ENCODE measurements around the gene NSUN7.
"Not testable (repeated sequence)": the region's sequence is repeated elsewhere in the genome, so short reads cannot be mapped to it uniquely, and the experiment has no call there.

Gene NSUN7

DNA sequence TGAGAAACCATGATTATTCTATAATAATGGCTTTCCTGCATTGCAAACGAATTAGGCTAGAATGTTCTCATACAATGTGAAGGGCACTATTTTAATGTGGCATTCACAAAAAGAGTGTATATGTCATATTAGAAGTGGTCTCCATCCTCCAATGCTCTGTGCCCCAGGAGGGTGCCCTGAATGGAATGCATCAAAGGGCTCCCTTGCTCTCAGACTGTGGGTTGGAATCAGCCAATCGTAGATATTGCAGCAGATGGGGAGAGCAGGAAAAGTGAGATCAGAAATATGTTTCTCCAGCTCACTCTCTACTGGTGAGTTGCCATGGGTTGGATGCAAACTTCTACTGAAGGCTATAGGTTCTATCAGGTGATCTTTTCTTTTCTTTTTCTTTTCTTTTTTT lies 11.9 kb upstream of the NSUN7 start:
- DNase-seq = no peak

DNA sequence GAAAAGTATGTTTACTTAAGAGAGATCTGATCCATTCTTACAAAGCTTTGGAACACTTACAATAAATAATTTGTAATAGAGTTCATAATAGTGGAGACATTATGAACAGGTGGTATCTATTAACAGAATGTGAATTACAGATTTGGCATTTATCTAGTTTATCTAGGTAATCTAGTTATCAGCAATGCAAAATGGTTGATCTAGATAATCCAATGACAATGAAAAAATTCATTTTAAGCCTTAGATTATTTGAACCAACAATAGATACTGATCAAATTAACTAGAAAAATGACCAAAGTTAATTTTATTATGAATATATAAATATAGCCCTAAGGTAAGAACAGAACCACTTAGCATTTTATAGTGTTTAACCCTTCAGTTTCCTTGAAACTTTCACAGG lies 10.4 kb upstream of the NSUN7 start:
- DNase-seq = no peak

DNA sequence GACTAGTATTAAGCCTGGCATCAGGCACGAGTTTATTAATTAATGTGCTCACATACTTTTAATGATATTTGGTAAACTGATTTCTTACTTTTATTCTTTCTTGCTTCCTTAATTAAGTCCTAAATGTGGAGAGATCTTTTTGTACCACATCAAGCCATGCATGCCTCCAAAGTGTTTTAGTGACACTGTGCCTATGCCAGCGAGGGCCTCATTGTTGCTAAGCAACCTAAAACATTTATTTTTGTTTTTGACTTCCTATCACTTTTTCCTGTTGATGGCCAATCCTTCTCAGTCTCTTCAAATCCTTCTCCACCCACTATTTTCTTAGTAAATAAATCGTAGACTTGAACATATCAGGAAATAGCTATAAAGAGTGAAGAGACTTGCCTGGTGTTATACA lies 5.5 kb upstream of the NSUN7 start:
- DNase-seq = no peak

DNA sequence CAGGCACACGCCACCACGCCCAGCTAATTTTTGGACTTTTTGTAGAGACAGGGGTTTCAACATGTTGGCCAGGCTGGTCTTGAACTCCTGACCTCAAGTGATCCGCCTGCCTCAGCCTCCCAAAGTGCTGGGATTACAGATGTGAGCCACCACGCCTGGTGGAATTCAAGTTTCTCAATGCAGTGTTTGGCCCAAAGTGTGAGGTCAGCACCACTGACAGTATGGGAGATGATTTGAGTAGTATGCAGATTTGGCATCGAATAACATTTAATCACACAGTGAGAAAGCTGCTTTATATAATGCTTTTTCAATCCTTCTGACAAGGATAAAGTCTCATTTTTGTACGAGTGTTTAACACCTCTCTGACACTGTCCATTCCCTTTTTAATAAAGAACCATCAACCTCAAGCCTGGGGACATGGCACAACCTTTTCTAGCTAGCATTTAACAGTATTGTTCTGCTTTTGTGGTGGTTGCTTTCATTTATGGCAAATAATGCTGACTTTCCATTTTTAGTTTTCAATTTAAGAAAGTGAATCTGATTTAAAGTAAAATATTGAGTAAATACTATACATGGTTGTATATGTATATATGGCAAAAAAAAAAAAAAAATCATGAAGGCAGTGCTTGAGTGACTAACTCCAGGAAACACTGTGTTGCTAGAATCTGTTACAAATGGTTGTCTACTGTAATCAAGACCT lies 4.3 kb upstream of the NSUN7 start:
- DNase-seq = no peak

DNA sequence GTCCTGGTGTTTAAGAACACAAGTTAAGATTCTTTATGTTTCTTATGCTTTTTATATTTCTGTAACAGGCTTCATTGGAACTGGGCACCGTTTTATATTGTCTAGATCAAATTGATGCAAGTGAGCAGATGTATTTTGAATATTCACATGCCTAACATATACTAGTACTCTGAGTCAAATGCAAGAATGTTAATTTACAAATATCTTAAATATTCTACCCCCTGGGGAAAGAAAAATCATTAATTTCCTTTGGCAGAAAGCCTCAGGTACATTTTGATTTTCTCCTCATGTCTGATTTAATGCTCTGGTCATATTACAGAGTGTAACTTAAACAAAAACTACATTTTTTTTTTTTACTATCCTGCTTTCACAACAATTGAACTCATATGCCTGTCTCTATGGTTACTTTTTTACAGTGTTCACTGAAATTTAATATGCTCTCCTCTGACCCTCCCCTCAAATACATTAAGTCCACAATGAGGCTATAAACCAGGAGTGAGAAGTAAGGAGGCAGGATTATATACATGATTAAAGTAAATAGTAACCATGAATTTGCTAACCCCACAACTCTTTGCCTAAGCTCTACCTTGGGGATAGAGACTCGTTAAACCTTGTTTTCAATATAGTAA lies 2.4 kb upstream of the NSUN7 start:
- DNase-seq = no peak

DNA sequence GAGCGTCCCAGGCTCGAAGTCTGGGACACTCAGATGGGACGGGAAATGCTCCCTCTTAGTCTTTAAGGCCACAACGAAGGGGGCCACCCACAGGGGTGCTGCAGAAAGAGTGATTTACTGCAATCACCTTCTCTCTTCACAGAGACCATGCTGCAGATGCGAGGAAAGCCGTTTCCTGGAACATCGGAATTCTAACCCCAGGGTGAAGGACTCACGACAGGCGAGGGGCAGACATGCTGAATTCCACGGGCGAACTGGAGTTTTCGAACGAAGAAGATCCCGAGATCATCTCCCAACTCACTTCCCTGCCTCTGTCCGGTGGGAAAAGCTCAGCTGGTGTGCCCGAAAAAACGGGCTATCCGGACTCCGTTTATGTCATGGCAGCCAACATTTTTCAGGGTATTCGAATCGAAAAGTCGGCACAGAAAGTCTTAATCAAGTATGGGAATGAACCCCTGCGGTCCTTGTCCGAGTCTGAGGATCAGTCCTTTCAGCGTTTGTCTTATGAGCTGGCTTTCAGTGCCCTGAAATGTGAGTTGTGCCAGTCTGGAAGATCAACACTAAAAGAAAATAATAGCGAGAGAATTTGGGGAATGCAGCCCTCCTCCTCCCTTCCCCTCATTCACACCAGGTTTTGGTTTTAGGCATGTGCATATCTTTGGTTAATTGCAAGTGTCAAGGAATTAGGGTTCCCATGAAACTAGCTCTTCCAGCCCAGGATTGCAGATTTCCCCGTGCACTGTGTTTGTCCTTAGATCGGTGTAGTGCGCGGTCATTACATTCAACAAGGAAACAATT lies 905 bp downstream of the NSUN7 start:
- no peak for DNase-seq

DNA sequence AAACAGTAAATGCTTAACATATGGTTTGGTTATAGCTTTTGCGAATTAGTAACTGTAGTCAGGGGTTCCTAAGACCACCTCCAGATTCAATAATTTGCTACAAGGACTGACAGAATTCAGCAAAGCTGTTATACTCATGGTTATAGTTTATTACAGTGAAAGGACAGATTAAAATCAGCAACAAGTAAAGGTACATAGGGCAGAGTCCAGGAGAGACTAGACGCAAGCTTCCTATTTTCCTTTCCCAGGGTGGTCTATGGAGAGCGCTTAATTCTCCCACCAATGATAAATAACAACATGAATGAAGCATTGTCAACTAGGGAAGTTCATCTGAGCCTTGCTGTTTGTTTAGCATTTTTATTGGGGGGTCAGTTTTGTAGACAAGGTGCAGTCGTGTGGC lies 5.9 kb downstream of the NSUN7 start:
- no peak for DNase-seq

DNA sequence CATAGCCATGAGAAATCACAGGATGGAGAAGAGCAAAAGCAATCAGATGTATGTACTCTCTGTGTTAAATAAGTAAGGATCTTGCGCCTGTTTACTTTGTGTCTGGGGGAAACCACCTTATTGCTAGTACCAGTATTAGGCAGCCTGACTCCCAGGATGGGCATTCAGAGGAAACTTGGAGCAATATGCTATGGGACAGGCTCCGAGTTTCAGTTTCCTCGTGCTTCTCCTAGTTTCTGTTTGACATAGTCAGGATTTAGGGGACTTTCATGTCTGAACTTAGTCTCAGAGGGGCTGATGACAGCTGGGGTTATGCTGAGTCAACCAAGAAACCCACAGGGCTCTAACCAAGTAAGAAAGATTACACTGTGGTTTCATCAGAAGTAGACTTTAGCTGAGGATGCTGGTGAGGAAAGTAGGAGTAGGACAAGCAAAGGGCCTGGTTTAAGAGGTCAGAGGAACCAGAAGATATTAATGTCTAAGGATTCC lies 13.5 kb downstream of the NSUN7 start:
- no peak for DNase-seq

DNA sequence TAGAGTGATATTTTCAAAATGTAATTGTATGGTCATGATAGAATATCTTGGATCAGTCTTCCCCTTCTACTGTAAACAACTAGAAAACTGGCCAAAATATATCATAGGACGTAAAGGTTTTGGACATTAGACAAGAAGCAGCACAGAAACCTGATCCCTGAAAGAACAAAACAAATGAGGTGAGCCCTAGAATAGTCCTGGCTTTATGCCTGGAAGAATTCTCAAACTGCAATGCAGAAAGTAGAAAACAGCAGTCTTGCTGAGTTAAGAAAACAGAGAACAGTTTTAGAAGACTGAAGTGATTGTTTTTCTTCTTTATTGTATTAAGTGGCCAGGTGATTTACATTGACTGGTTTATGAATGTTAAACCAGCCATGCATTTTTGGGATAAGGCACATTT lies 19.5 kb downstream of the NSUN7 start:
- no peak for DNase-seq

DNA sequence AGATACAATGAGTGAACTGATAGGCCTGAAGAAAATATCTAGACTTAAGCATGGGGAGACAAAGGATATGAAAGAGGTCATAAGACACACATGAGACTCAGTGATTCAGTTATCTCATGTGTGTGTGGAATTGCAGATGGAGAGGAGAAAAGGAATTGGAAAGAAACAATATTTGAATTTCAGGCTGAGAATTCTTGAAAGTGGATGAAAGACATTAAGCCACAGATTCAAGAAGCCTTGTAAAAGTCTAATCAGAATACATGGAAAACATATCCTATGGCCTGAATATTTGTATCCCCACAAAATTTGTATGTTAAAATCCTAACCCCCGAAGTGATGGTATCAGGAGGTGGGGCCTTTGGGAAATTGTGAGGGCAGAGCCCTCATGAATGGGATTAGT lies 28.3 kb downstream of the NSUN7 start:
- DNase-seq = no peak

DNA sequence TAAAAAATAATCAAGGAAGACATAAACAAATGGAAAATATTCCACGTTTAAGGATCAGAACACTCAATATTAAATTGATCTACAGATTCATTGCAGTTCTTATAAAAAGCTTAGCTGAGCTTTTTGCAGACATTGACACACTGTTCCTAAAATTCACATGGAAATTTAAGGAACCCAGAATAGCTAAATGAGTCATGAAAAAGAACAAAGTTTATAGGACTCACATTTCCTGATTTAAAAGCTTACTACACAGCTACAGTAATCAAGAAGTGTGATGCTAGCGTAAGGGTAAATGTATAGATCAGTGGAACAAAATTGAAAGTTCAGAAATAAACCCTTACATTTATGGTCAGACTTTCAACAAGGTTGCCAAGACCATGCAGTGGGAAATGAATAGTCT lies 33.1 kb downstream of the NSUN7 start:
- DNase-seq = no peak

DNA sequence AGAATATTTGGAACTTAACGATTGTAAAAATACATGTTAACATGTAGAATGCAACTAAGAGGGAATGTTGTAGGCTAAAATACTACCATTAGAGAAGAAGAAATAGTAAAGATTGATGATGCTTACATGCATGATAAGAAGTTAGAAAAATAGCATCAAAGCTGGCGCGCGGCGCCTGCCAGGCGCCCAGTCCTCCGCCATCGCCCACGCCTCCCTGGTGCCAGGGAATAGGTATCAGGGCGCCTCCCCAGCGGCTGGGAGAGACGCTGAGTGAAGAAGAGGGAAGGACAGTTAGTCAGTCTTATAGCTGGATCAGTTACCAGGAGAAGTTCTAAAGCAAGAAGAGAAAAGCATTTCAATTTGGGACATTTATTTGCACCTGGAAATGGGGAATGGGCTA lies 36.0 kb downstream of the NSUN7 start:
- no peak for DNase-seq

DNA sequence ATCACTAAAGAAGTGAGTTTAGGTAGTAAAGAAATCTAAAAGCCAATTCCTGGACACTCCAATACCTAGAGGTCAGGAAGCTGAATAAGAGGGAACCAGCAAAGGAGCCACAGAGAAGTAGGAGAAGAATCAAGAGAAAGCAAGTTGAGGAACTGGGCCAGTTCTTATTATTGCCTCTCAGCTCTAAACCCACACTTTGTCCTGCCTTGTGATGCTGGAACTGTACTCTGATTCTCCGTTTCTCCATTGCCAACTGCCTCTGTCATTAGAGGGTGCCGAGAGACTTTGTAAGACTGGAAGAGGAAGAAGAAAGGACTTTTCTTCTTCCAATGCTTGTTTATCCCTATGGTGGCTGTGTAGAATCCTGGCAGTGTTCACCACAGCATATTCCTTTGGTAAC lies 38.6 kb downstream of the NSUN7 start:
- DNase-seq = no peak

DNA sequence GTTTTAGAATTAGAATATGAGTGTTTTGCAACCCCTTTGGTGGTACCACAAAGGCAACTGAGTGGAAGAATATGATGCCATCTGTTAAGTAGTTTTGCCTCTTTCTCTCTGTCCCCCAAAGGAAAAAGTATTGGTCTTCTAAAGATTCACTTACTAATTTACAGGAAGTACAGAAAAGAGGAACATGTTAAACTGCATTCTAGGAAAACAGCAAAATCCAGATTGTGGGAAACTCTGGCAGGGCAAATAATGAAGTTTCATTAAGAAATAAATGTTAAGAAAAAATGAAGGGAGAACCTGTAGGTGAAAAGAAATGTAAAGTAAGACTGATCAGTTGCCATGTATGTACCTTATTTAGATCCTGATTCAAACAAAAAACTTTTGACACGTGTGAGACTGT lies 39.3 kb downstream of the NSUN7 start:
- DNase-seq = no peak

DNA sequence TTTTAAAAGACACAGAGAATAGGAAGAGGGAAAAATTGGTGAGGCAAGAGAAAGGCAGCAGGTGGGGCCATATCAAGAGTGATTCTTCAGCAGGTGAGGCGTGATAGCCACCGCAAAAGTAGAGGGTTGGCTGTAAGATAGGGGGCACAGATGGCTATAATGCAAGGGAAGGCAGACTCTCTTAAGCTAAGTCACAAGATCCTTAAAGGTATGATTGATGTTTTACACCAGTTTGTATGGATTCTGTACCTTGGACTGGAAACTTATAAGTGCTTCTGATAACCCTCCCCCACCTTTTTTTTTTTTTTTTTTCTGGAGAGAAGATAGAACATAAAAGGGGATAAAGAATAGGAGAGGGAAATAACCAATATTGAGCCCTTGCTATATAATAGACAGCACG lies 40.0 kb downstream of the NSUN7 start:
- no peak for DNase-seq

DNA sequence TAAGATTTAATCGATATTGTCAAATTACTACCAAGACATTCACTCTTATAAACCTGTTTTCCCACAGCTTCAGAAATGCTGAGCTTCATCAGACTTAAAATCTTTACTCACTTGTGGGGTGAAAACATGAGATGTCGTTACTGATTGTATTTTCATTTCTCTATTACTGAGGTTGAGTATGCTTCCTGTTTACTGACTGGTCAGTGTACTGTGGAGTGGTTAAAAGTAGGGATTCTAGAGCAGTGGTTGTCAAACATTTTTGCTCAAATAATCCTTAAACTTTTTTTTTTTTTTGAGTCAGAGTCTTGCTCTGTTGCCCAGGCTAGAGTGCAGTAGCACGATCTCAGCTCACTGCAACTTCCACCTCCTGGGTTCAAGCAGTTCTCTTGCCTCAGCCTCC lies 50.3 kb downstream of the NSUN7 start:
- DNase-seq = no peak

DNA sequence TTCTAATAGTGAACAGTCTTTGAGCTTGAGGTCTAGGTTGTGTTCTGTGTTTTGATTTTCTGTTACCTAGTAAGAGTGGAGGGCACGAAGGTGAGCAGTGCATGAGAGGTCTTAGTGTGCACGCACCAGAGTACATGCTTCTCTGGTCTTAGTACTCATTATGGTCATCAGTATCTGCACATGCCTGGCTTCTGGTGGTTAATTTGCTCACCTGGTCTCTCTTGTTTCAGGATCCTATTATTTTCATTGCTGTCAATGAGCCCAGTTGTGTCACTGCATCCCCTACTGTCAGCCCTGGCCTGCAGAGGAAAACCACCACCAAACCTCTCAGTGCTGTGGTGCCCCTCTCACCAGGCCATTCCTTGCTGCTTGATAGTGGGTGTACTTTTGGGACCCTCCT lies 54.8 kb downstream of the NSUN7 start:
- DNase-seq = no peak

DNA sequence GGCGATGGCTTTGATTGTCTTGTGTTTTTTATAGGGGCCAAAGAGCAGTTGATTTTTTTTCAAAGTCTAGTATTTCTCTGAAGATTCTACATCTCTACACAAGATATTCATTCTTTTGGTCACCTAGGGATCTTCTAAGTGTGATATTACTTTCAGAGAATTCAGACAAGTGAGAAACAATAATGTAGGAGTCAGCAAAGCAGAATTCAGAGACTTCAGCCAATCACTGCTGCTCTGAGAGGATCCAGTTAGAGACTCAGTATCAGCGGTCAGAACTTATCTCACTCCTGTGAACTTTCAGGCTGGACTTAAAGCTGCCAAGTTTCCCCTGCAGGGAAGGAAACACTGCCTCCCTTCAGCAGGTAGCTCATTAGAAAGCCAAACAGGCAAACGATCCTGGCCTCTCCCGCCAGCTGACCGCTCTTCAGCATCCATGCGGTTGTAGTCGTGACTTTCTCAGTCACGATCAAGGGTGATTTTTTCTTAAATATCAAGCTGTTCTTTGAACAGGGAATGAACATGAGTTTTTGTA lies 59.2 kb downstream of the NSUN7 start:
- DNase-seq = no peak

DNA sequence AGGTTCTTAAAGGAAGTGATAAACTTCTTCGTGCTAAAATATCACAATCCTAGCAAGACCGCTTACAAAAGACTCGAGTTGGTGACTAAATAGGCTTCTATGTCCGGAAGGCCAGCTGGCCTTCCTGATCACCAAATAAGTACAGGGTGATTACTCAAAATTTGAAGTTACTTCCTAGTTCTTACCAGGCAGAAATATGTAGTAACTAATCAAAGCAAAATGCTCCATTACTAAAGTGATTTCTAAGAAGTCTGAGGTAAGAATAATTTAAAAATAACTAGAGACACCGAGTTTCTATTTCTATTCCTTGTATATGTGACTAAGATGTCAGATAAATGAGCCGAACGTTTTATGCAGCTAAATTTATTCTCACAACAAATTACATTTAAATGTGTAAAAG lies 62.2 kb downstream of the NSUN7 start:
- no peak for DNase-seq

DNA sequence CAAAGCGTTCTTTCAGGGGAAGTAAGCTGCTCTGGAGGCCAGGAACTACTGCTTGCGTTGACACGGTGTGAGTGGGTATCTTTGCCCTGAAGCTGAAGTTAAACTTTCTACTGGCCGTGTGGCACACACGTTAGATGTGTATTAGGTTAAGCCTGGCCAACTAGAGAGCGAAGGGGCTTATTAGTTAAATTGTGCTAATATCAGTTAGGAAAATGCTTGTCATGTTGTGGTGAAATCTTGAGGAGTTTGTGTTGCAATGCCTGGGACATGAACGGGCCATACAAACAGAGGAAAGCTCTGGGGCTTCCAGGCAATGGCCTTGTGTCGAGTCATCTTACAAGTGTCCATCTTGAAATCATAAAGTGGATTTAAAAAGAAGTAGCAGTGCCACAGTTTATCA lies 62.6 kb downstream of the NSUN7 start:
- no peak for DNase-seq

DNA sequence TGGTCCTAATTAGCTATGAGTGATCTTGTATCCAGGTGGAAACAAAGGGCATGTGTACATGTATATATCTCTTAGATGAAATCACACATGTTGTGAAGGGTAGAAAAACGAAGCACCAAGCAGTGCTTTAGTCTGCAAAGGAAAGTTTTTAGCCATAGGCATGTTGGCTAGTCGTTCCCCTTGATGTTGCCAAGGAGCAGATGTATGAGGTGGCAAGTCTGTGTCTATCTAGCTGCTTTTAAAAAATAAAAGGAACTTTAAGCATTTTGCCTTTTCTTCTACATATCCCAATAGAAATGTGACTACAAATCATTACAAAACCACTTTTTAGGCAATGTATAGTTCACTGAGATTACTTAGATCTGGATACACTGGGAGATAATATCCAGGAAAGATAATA lies 63.1 kb downstream of the NSUN7 start:
- no peak for DNase-seq

DNA sequence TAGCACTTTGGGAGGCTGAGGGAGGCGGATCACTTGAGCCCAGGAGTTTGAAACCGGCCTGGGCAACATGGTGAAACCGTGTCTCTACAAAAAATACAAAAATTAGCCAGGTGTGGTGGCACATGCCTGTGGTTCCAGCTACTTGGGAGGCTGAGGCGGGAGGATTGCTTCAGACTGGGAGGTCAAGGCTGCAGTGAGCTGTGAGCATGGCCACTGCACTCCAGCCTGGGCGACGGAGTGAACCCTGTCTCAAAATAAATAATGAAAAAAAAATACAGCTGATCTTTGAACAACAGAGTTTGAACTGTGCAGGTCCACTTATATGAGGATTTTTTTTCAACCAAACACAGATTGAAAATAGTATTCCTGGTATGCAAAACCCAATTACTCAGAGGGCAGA lies 67.4 kb downstream of the NSUN7 start:
- not testable (repeated sequence) for DNase-seq

DNA sequence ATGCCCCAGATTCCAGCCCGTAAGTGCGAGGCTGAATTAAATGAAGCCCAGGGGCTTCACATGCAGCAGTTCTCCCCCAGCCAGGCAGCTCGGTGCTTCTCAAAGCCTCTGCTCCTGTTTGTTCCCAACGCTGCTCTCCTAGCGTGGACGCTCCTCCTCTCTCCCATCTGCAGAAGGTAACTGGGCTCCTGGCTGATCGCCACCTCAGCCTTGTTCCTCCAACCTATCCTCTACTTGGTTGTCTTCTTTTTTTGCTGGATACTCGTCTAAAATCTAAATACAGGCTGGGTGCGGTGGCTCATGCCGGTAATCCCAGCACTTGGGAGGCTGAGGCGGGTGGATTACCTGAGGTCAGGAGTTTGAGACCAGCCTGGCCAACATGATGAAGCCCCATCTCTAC lies 70.3 kb downstream of the NSUN7 start:
- DNase-seq = no peak
